Daoy (cell line): ENCODE results near the gene NT5DC3. TPM values are rescaled to one million over a fixed set of nuclear protein-coding genes. Genes with fewer than 3 reads are reported as not detected.
A peak's percentile ranks its signal among the peaks of the same experiment; 100 is the strongest.
"Not testable (repeated sequence)": the region's sequence is repeated elsewhere in the genome, so short reads cannot be mapped to it uniquely, and the experiment has no call there.

Experiments
- DNase-seq: peaks from one replicate; pipeline ENCODE4 v3.0.0-alpha.2; 2015; ENCODE audit warnings: low read depth
- total RNA-seq: library from RNA; depleted of rRNA; stranded (reverse); fragments of >200 nt; shearing (Covaris generic); gene quantifications from 2 replicates; pipeline ENCODE4 v1.2.3, GENCODE V29; 2014

Gene NT5DC3
- total RNA-seq, 1 experiment from 2014 or later: 14.5 TPM

DNA sequence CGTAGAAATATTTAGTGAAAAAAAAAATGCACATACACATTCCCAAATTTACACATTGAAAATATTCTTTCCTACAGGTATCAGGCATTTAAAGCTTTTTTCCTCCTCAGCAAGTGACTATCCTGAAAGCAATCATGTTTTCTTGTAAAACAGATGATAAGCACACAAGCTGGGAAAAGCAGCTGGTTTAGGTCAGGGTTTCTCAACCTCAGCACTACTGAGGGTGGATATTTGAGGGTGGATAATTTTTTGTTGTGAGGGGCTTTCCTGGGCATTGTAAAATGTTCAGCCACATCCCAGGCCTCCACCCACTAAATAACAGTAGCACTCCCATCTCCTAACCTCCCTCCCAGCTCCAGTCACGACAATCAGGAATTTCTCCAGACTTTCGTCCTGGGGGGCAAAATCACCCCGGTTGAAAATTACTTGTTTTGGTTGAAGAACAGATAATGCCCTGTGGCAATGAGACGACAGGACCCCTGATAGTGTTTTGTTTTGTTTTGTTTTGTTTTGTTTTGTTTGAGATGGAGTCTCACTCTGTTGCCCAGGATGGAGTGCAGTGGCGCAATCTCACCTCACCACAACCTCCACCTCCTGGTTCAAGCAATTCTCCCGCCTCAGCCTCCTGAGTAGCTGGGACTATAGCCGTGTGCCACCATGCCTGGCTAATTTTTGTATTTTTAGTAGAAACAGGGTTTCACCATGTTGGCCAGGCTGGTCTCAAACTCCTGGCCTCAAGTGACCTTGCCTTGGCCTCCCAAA, 15.0 kb upstream of the NT5DC3 start:
- peak; percentile 19 for DNase-seq

- peak; percentile 67 for DNase-seq
These were observed 14.1 kb upstream of the NT5DC3 start for GRCh38 chr12:103855036-103855712.

- no peak for DNase-seq
These were observed 13.4 kb upstream of the NT5DC3 start for GRCh38 chr12:103854372-103854973.

DNA sequence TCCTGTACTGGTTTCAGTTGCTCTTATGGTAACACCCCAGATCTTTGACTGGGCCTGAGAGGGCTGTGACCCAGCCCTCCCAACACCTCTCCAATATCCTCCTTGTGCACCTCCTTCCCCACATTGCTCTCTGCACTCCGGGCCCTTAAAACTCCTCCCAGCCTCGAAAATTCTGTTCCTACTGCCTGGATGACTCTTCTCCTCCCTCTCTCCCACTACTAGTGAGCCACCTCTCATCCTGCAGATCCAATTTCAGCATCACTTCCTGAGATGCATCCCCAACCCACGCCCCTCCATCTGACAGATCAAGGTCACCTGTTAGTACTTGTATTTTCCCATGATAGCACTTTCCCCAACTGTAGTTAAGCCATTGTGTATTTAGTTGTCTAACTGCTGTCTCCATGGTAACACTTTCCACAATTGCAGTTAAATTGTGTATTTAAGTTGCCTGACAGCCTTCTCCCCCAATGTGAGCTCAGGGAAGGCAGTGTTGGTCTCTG, 11.5 kb upstream of the NT5DC3 start:
- peak; percentile 43 for DNase-seq

DNA sequence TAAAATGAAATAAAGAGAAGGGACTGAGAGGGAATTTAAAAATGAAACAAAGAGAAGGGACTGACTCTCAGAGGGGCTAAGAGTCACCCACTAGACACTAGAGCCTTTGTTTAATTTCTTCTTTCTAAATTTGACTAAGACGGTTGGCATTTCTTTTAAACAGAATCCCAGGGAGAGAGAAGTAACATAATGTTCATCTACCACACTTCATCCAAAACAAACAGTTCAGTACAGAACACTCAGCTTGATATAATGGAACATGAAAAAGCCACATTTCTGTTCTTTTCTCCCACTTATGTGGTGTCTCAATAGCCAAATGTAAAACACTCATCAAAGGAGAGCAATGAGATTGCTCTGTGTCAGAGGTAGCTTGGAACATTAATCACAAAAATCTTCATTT, 10.1 kb upstream of the NT5DC3 start:
- peak; percentile 25 for DNase-seq

DNA sequence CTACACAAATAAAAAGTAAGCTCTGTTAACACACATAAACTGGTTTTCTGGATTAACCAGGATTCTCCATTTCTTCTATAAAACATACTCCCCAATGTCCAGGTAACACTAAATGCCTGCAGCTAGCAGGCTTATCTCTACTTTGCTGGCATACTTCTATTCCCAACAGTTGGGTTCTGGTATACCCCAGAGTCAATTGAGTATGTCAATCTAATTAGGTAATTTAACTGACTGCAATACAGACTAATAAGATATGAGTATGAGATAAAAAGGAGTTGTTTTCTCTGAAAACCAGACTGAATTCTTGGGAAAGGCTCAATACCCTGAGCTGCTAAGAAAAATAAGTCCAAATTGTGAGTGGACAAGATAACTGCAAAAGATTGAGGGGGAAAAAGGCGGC, 9.4 kb upstream of the NT5DC3 start:
- DNase-seq: no peak

GRCh38 chr12:103848917-103849491, 8.0 kb upstream of the NT5DC3 start:
- DNase-seq: no peak

- DNase-seq: no peak
These were observed 7.1 kb upstream of the NT5DC3 start for GRCh38 chr12:103848143-103848542.

DNA sequence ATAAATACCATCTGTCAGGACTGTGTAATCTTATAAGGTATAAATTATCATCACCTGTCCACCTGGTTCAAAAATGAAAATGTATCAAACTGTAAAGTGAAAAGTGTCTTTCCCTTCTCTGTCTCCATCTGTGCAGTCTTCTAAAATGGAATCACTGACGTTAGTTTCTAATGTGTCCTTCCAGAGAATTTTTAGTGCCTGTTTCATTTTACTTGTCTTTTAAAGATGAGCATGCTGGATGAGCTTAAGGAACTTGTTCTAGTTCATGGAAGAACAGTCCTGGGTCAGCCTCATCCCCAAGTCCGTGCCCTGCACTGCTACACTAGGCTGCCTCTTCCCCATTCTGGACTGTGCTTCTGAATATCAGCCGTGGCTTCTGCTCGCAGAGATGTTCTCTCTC, 5.4 kb upstream of the NT5DC3 start:
- no peak for DNase-seq

DNA sequence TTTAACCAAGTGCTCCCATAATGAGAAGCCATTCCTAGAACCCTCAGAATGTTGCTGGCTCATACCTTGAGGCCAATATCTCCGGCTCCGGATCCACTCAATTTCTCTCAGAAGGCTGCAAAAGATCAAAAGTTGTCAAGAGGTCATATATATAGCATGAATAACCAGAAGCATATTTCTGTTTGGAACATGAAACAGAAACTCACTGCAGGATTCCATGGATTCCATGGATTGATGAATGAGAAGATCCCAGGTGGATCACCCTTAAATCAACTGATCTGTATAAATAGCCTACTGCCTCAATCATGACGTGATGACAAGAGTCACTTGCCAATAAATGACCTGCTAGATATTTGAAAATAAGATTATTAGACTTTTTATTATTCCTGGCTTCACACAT, 3.3 kb upstream of the NT5DC3 start:
- DNase-seq: no peak

GRCh38 chr12:103841690-103842584, 903 bp upstream of the NT5DC3 start:
- peak; percentile 98 for DNase-seq

DNA sequence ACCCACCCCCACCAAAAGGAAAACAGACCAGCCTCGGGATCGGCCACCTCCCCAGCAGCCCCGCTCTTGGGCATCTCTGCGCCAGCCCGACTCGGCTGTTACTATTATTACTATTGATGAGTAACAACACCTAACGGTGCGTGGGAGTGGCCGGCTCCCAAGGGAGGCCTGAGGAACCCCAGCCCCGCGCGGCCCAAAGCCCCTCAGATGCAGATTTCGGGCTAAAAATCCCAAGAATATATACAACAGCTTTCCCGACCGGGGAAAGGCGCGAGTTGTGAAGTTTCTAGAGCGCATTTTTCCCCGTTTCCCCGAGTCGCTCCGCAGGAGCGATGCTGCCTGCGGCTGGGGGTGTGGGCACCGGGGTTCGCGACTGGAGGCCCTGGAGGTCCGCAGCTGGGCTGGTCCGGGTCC, 565 bp downstream of the NT5DC3 start:
- DNase-seq: peak; percentile 48

DNA sequence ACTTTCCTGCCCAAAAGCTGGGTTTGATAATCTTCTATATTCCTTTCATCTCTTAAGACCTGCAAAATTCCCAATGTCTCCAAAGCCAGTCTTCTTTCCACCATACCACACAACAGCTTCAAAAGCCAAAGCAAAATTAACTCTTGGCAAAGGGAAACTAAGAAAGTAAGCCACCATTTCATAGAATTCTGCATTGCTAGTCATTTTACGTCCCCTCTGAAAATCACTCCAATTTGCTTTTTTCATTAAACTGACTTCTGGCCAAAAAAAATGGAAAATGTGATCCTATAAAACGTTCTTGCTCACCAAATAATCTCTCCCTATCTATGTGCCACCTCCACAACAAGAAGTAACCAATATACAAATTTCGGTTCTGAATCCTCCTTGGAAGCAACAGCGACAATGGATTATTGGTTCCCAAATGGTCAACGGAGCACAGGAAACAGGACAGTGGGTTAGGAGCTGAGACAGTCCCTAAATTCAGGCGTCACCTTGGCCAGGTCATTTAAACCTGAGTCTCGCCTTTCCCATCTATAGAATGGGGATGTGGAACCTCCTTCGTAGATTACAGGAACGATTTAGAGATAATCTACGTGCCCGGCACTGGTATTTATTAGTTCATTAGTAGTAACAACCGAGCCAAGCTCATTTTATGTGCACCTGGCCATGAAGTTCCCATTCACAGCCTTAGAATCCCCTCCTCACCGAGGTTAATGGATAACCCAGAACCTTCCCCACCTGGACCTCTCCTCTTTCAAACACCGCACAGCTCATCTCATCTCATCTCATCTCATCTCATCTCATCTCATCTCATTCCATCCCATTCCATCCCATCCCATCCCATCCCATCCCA, 1.2 kb downstream of the NT5DC3 start:
- no peak for DNase-seq

GRCh38 chr12:103839103-103839502, 1.9 kb downstream of the NT5DC3 start:
- no peak for DNase-seq

DNA sequence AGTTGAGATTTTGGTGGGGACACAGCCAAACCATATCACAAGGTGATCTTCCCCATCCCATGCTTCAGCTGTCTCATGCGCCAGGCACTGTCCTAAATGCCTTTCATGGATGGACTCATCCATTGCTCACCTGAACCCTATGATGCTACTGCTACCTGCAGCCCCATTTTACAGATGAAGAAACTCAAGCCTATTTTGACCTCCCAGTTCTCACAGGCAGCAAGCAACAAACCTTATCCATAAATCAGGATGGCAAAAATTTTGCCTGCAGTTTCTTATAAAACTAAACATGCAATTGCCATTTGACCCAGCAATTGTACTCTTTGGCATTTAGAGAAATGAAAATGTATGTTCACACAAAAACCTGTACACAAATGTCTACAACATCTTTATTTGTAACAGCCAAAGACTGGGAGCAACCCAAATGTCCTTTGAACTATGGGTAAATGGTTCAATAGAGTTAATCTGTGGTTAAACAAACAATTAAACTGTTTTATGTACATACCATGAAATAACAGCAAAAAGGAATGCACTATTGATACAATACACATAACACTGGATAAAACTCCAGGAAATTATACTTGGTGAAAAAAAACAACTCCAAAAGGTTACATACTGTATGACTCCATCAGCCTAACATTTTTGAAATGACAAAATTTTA, 2.6 kb downstream of the NT5DC3 start:
- no peak for DNase-seq

- DNase-seq: no peak
These were observed 4.7 kb downstream of the NT5DC3 start for GRCh38 chr12:103836345-103836744.

DNA sequence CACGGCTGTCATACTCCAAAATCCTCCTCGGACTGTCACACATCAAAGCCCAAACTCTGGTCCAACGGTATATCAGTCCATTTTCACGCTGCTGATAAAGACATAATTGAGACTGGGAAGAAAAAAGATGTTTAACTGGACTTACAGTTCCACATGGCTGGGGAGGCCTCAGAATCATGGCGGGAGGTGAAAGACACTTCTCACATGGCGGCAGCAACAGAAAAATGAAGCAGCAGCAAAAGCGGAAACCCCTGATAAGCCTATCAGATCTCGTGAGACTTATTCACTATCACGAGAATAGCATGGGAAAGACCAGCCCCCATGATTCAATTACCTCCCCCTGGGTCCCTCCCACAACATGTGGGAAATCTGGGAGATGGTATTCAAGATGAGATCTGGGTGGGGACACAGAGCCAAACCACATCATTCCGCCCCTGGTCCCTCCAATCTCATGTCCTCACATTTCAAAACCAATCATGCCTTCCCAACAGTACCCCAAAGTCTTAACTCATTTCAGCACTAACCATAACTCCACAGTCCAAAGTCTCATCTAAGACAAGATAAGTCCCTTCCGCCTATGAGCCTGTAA, 5.2 kb downstream of the NT5DC3 start:
- DNase-seq: not testable (repeated sequence)

- no peak for DNase-seq
These were observed 6.1 kb downstream of the NT5DC3 start for GRCh38 chr12:103834942-103835341.

GRCh38 chr12:103833891-103834290, 7.1 kb downstream of the NT5DC3 start:
- no peak for DNase-seq
